Measurements from ENCODE around the gene OR6S1.

Gene OR6S1

DNA sequence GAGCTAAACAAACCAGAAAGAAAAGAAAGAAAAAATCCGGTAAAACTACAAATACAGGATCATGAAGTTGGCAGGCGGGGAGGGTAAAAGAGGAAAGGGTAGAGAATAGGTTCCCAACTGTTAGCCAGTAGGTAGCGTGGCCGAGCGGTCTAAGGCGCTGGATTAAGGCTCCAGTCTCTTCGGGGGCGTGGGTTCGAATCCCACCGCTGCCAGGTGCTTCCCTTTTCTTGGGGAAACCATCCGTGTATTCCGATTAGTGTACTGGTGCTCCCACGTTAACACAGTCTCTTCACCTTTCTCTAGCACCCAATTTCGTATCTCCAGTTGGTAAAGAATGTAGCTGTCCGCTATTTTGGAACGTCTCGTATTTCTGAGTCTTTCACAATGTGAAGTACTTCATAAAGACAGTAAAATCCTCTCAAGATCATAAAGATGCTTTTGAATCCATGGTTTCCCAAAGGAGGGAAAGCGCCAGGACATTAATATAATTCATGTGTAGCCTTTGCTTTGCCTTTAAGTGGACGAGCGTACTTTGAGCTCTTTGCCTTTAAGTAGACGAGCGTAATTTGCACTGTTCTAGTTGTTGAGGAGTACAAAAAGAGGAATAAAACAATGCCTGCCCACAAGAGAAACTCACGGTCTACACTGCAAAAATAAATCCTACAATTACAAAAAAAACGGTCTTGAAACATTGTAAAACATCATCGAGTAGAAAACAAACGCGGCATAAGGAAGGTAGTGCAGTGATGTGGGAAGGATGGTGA, 31.3 kb downstream of the OR6S1 start:
- peak overlapping the region; percentile 85 for H3K4me3 ChIP-seq (ENCODE audit: low read depth, low read length)
- TF ChIP-seq, protein P1, sequence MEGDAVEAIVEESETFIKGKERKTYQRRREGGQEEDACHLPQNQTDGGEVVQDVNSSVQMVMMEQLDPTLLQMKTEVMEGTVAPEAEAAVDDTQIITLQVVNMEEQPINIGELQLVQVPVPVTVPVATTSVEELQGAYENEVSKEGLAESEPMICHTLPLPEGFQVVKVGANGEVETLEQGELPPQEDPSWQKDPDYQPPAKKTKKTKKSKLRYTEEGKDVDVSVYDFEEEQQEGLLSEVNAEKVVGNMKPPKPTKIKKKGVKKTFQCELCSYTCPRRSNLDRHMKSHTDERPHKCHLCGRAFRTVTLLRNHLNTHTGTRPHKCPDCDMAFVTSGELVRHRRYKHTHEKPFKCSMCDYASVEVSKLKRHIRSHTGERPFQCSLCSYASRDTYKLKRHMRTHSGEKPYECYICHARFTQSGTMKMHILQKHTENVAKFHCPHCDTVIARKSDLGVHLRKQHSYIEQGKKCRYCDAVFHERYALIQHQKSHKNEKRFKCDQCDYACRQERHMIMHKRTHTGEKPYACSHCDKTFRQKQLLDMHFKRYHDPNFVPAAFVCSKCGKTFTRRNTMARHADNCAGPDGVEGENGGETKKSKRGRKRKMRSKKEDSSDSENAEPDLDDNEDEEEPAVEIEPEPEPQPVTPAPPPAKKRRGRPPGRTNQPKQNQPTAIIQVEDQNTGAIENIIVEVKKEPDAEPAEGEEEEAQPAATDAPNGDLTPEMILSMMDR (IDR thresholded peaks at IDR 0.05; ENCODE audit: low read depth, low read length), result no peak
- H3K9me3 ChIP-seq (ENCODE audit: severe bottlenecking), result no peaks in the 10 kb centered on the region
- H3K27ac ChIP-seq, result no peak overlapping the region
- peak; percentile 71 for DNase-seq
- no peaks in the 10 kb centered on the region for H3K36me3 ChIP-seq
- H3K27me3 ChIP-seq (ENCODE audit: insufficient read depth, low read depth, severe bottlenecking), result peaks cover 79% of the 10 kb centered on the region

DNA sequence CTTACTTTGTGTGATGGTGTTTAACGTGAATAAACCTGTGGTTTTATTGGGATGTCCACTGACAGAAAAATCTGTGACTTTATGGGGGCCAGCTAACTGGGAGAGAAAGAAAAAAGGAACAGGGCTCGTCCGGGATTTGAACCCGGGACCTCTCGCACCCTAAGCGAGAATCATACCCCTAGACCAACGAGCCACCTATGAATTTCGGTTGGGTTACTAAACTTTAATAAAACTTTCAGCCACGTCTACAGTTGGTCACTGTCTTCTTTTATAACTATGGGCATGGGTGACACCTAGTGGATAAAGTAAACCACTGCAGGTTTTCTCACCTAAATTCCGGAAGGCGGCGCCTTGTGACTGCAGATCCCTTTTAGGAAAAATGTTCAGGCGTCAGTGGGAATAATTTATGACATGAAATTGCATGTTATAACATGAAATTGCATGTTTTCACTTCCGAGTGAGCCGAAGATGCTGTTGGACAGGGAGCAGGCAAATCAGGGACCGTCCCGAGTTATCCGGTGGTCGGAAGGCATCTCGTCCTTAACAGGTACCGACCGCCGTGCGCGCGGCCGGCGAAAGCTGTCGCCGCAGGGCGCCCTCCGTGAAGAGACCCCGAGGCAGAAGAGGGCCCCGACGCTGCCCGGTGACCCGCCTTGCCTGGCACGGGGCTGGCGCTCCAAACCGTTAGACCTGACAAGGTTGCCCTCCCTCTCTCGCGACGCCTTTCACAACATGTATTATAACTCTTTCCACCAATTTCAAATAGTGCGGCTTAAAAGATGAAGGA, 32.1 kb downstream of the OR6S1 start:
- H3K27ac ChIP-seq, result no peak overlapping the region
- H3K4me3 ChIP-seq (ENCODE audit: low read depth, low read length), result peak overlapping the region; percentile 85
- no peaks in the 10 kb centered on the region for H3K9me3 ChIP-seq (ENCODE audit: severe bottlenecking)
- H3K27me3 ChIP-seq (ENCODE audit: insufficient read depth, low read depth, severe bottlenecking), result peaks cover 79% of the 10 kb centered on the region
- no peaks in the 10 kb centered on the region for H3K36me3 ChIP-seq
- TF ChIP-seq, protein P1 (IDR thresholded peaks at IDR 0.05; ENCODE audit: low read depth, low read length), result peak; percentile 60
- DNase-seq, result peak; percentile 51

GRCh38 chr14:20608383-20609110, 32.9 kb downstream of the OR6S1 start:
- no peak overlapping the region for H3K4me3 ChIP-seq (ENCODE audit: low read depth, low read length)
- H3K27ac ChIP-seq, result no peak overlapping the region
- H3K36me3 ChIP-seq, result no peaks in the 10 kb centered on the region
- DNase-seq, result no peak
- peaks cover 80% of the 10 kb centered on the region for H3K27me3 ChIP-seq (ENCODE audit: insufficient read depth, low read depth, severe bottlenecking)
- TF ChIP-seq, protein P1 (IDR thresholded peaks at IDR 0.05; ENCODE audit: low read depth, low read length), result no peak
- no peaks in the 10 kb centered on the region for H3K9me3 ChIP-seq (ENCODE audit: severe bottlenecking)

GRCh38 chr14:20607617-20608016, 33.9 kb downstream of the OR6S1 start:
- TF ChIP-seq, protein P1 (IDR thresholded peaks at IDR 0.05; ENCODE audit: low read depth, low read length), result no peak
- H3K27ac ChIP-seq, result no peak overlapping the region
- no peaks in the 10 kb centered on the region for H3K36me3 ChIP-seq
- H3K27me3 ChIP-seq (ENCODE audit: insufficient read depth, low read depth, severe bottlenecking), result peaks cover 88% of the 10 kb centered on the region
- no peaks in the 10 kb centered on the region for H3K9me3 ChIP-seq (ENCODE audit: severe bottlenecking)
- no peak overlapping the region for H3K4me3 ChIP-seq (ENCODE audit: low read depth, low read length)
- no peak for DNase-seq

DNA sequence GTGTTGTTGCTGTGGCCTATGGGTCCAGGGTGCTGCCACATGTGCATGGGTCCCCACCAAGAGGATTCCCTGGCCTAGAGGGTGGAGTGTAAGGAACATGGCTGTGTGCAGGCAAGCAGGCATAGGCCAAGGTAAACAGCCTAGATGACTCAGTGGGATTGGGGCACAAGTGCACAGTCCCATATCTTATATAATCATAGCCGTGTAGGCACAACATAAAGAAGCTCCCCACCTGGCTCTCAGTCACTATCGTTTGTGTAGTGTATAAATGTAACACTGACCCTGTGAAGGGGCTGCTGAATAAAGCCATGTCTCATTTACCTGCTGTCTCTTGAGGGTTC, 34.6 kb downstream of the OR6S1 start:
- Histone ChIP-seq H3K4me3 (ENCODE audit: low read depth, low read length) (no peak overlapping the region), H3K27me3 (ENCODE audit: insufficient read depth, low read depth, severe bottlenecking) (peaks cover 87% of the 10 kb centered on the region), H3K36me3 (no peaks in the 10 kb centered on the region), H3K27ac (no peak overlapping the region), H3K9me3 (ENCODE audit: severe bottlenecking) (no peaks in the 10 kb centered on the region)
- DNase-seq, result no peak
- TF ChIP-seq, protein P1 (IDR thresholded peaks at IDR 0.05; ENCODE audit: low read depth, low read length), result no peak

Data from WERI-Rb-1 (cell line).